Heart left ventricle (tissue), 16 donors: ENCODE measurements around the gene SAXO1. TPM values are rescaled to one million over a fixed set of nuclear protein-coding genes. Genes with fewer than 3 reads are reported as not detected.

Source experiments
- ATAC-seq, 4 donors: fragments of 200-7000 bp; cut with Tn5 transposase; one replicate each; pipeline ENCODE4 v1.9.1; 2020 to 2022; ENCODE audit warnings: moderate library complexity in 4 of 4, mild to moderate bottlenecking in 3 of 4, moderate number of reproducible peaks in 1 of 4
- DNase-seq, 5 donors: peaks; one replicate each; pipeline ENCODE4 v3.0.0-alpha.2; 2020
- H3K27ac ChIP-seq, 12 donors: fragments of 200-600 bp; sonication (generic) in 4 of 12; one replicate each; pipeline versions ENCODE4 v1.5.0 to v1.8.0; 2016 to 2022; ENCODE audit warnings: mild to moderate bottlenecking in 2 of 12
- H3K27me3 ChIP-seq, 9 donors: fragments of 200-600 bp; sonication (generic) in 2 of 9; one replicate each; pipeline versions ENCODE4 v1.5.1 to v1.8.0; 2016 to 2022; ENCODE audit warnings: mild to moderate bottlenecking in 3 of 9
- H3K36me3 ChIP-seq, 9 donors: fragments of 200-600 bp; sonication (generic) in 2 of 9; one replicate each; pipeline versions ENCODE4 v1.5.0 to v1.8.0; 2018 to 2022; ENCODE audit warnings: mild to moderate bottlenecking in 2 of 9
- H3K4me1 ChIP-seq, 12 donors: fragments of 200-600 bp; sonication (generic) in 4 of 12; one replicate each; pipeline versions ENCODE4 v1.5.0 to v1.8.0; 2016 to 2022; ENCODE audit warnings: mild to moderate bottlenecking in 3 of 12
- H3K4me3 ChIP-seq, 12 donors: fragments of 200-600 bp; sonication (generic) in 4 of 12; one replicate each; pipeline versions ENCODE4 v1.5.0 to v1.8.0; 2017 to 2022; ENCODE audit warnings: mild to moderate bottlenecking in 9 of 12, moderate library complexity in 4 of 12
- H3K9me3 ChIP-seq, 12 donors: fragments of 200-600 bp; sonication (generic) in 4 of 12; one replicate each; pipeline versions ENCODE4 v1.5.0 to v1.8.0; 2016 to 2022; ENCODE audit warnings: mild to moderate bottlenecking in 1 of 12
- POLR2A ChIP-seq, 2 donors: fragments of 450-650 bp; IDR thresholded peaks; one replicate each; pipeline ENCODE4 v1.6.1; 2017; ENCODE audit warnings: antibody characterized with exemption in 2 of 2, mild to moderate bottlenecking in 2 of 2, moderate library complexity in 2 of 2
- WGBS, 4 donors: extraction: QIAGEN DNeasy Blood & Tissue Kit in 2 of 4; methylation state at CpG; one replicate each; pipeline versions ENCODE4 v1.1.5 to v1.1.7; 2013 to 2018; 5-methylcytosine and 5-hydroxymethylcytosine counted together
- intact Hi-C, 10 donors: fragments of 100-400 bp; cut with DNase I; formaldehyde crosslinking; loops; one replicate each; pipeline versions ENCODE4 v1.11.1 to v1.14.2; 2022
- polyA plus RNA-seq, 2 donors: library from polyadenylated mRNA; stranded (reverse); fragments of 200-250 nt; gene quantifications; one replicate each; pipeline ENCODE4 v1.2.3, GENCODE V29; 2013
- total RNA-seq, 9 donors: library from RNA; depleted of rRNA in 2 of 9; stranded (reverse); fragments of >200 nt in 2 of 9; fragmentation: NEBNext Ultra II Directional in 3 of 9; extraction: Animal tissue kit (Norgen Biotek cat#: 25700) in 3 of 9; gene quantifications; one replicate each; pipeline versions ENCODE4 v1.1.0 to v1.2.4, GENCODE V29; 2016 to 2023
- TF ChIP-seq, protein P1 (sequence below), 12 donors: fragments of 200-600 bp; sonication (generic) in 4 of 12; IDR thresholded peaks; one replicate each; pipeline versions ENCODE4 v1.5.0 to v1.8.0; 2018 to 2022; ENCODE audit warnings: antibody characterized with exemption in 12 of 12, mild to moderate bottlenecking in 5 of 12
- donor health status: ischemic (EF 13 %, LVEDD 7.1; RV severe dilation, severe dysfunction).
- donor health status: healthy with polysubstance abuse.
- donor health status: DM: no; HTN: yes; CAD: no.
- donor health status: DM: no; HTN: no; CAD: no.
- donor health status: ischemic (EF 25% LVEDD 6.9; RV normal size, moderate dysfunction).
- donor health status: ischemic (EF 25% LVEDD 5.7; RV mildly dilated, moderate dysfunction).
- donor health status: healthy.
- donor health status: DM: yes; HTN: yes; CAD: no.
- donor health status: ischemic (EF 35%, LVEDD 5.7; RV mildly dilated, moderate dysfunction).
- donor health status: nonischemic (EF 11% LVEDD 7.7; RV severe dilation, severe dysfunction).
- donor health status: DM: yes; HTN: yes; CAD: no.
- donor health status: PGD.
- donor health status: ischemic (EF 29% LVEDD 5.4; RV normal size, mild dysfunction).
- donor health status: nonischemic (EF 23%, LVEDD 6.1; RV moderate dilation, normal function).

SAXO1 gene
- total and polyA plus RNA-seq, 11 donors: 0.09 to 0.21 (median 0.11) TPM; not detected in 8

DNA sequence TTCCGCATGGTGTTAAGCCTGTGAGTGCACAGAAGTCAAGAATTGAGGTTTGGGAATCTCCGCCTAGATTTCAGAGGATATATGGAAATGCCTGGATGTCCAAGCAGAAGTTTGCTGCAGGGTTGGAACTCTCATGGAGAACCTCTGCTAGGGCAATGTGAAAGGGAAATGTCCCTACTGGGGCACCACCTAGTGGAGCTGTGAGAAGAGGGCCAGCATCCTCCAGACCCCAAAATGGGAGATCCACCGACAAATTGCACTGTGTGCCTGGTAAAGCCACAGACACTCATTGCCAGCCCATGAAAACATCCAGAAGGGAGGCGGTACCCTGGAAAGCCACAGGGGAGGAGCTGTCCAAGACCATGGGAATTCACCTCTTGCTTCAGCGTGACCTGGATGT lies 3.6 kb upstream of the SAXO1 start:
- no peak overlapping the region for H3K27ac ChIP-seq
- H3K9me3 ChIP-seq: no peaks in the 10 kb centered on the region
- H3K4me1 ChIP-seq: no peaks in the 10 kb centered on the region
- intact Hi-C loops: loop anchor here in 1 of 10 donors (10.0 kb wide), 1 partner anchor 1222 kb away; no protein-coding TSS in a partner anchor
- H3K4me3 ChIP-seq: no peak overlapping the region
- WGBS, 4 donors: 94 to 98% (median 98%) methylated on average over 5 of the region's 5 CpGs
- H3K36me3 ChIP-seq: no peaks in the 10 kb centered on the region
- DNase-seq: no peak
- no peak for ATAC-seq
- no peak for TF ChIP-seq POLR2A (IDR thresholded peaks at IDR 0.05)
- TF ChIP-seq, protein P1, sequence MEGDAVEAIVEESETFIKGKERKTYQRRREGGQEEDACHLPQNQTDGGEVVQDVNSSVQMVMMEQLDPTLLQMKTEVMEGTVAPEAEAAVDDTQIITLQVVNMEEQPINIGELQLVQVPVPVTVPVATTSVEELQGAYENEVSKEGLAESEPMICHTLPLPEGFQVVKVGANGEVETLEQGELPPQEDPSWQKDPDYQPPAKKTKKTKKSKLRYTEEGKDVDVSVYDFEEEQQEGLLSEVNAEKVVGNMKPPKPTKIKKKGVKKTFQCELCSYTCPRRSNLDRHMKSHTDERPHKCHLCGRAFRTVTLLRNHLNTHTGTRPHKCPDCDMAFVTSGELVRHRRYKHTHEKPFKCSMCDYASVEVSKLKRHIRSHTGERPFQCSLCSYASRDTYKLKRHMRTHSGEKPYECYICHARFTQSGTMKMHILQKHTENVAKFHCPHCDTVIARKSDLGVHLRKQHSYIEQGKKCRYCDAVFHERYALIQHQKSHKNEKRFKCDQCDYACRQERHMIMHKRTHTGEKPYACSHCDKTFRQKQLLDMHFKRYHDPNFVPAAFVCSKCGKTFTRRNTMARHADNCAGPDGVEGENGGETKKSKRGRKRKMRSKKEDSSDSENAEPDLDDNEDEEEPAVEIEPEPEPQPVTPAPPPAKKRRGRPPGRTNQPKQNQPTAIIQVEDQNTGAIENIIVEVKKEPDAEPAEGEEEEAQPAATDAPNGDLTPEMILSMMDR (IDR thresholded peaks at IDR 0.05): no peak
- no peaks in the 10 kb centered on the region for H3K27me3 ChIP-seq

DNA sequence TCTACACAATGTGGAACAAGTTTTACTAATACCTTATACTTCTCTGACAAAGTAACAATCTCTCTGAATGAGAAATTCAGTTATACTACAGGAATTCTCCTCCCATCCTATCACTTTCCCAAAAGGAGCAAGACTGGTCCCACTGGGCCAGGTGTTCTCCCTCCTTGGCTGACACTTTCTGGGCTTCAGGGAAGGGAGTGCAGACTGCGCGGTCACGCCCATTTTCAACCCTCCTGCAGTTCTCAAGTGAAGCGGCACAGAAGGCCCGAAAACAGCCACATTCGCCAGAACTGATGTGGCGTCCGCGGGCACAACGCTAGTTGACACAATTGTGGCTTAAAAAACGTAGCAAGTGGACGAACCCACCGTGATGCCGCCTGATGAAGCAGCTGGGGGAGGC lies 603 bp downstream of the SAXO1 start:
- Histone ChIP-seq H3K4me3 (no peak overlapping the region), H3K36me3 (no peaks in the 10 kb centered on the region), H3K27me3 (peaks cover 0 to 7% (median 0%) of the 10 kb centered on the region in 9 donors), H3K27ac (no peak overlapping the region), H3K9me3 (no peaks in the 10 kb centered on the region), H3K4me1 (peaks cover 0 to 3% (median 0%) of the 10 kb centered on the region in 12 donors)
- TF ChIP-seq, protein P1 (IDR thresholded peaks at IDR 0.05): no peak
- no peak for TF ChIP-seq POLR2A (IDR thresholded peaks at IDR 0.05)
- 68 to 93% (median 80%) methylated on average over 10 to 14 of the region's 14 CpGs for WGBS, 4 donors
- DNase-seq (no peak), ATAC-seq (no peak)
- intact Hi-C loops: loop anchor here in 2 of 10 donors (5.0 to 10.0 kb wide), 2 partner anchors 775 to 1218 kb away; no protein-coding TSS in a partner anchor

DNA sequence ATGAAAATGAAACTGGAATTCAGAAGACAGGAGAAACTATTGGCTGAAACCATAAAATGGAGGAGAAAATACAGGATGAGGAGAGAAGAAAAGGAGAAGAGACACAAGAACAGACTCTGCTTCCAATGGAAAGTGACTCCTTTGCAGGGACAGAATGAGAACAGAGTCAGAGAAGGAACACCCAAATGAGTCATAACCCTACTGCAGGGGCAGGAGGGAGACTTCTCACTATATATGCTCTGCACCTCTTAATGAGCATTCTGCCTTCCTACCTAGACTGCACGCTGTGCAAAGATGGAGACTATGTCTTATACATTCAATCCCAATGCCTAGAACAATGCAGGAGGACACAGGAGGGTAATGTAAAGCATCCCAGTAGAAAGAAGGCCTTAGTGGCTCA lies 2.1 kb downstream of the SAXO1 start:
- Histone ChIP-seq H3K36me3 (no peaks in the 10 kb centered on the region), H3K27me3 (peaks cover 0 to 7% (median 0%) of the 10 kb centered on the region in 9 donors), H3K27ac (no peak overlapping the region), H3K4me1 (peaks cover 0 to 3% (median 0%) of the 10 kb centered on the region in 12 donors), H3K9me3 (no peaks in the 10 kb centered on the region), H3K4me3 (no peak overlapping the region)
- DNase-seq (no peak), ATAC-seq (no peak)
- 83 to 96% (median 92%) methylated on average over 1 of the region's 1 CpG for WGBS, 4 donors
- no peak for TF ChIP-seq POLR2A (IDR thresholded peaks at IDR 0.05)
- TF ChIP-seq, protein P1 (IDR thresholded peaks at IDR 0.05): no peak
- intact Hi-C loops: loop anchor here in 2 of 10 donors (5.0 to 10.0 kb wide), 2 partner anchors 774 to 1216 kb away; no protein-coding TSS in a partner anchor

DNA sequence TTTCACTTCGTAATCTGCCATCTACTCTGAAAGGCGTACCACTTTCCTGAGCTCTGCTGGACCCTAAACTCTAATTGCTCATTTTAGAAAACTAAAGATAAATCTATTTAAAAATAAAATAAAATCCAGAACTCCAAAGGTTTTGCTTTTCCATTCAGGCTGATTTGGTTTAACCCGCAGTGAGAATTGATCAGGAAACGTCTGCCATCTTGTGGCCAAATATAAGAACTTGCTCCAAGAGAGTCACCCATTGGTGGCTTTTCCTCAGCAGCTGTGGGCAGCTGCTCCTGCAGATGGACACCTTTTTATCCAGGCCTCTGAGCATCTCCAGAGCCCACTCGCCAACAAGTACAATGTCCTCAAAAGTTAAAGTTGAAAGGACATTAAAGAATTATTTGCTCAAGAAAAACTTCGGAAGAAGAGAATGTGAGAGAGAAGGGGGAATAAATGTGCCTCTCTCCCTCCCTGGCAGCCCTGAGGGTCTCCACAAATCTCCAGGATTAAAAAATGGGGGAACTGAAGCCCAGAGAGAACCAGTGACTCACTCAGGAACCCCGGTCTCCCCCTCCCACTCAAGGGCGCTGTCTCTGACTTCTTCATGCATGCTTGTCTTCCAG lies 4.1 kb downstream of the SAXO1 start:
- H3K27me3 ChIP-seq: peaks cover 0 to 7% (median 0%) of the 10 kb centered on the region in 9 donors
- intact Hi-C loops: loop anchor here in 9 of 10 donors (1.0 to 10.0 kb wide), 15 partner anchors 164 to 1217 kb away; no protein-coding TSS in a partner anchor
- H3K4me1 ChIP-seq: peaks cover 0 to 3% (median 0%) of the 10 kb centered on the region in 12 donors
- WGBS, 4 donors: 27 to 32% (median 28%) methylated on average over 8 of the region's 8 CpGs
- TF ChIP-seq, protein P1 (IDR thresholded peaks at IDR 0.05): peak; percentile 65 to 85 (median 78)
- TF ChIP-seq POLR2A (IDR thresholded peaks at IDR 0.05): no peak
- ATAC-seq (peak; percentile 45 to 80 (median 68)), DNase-seq (peak in 4 of 5 donors; percentile 36 to 47 (median 37))
- H3K36me3 ChIP-seq: no peaks in the 10 kb centered on the region
- H3K27ac ChIP-seq: no peak overlapping the region
- no peak overlapping the region for H3K4me3 ChIP-seq
- no peaks in the 10 kb centered on the region for H3K9me3 ChIP-seq
